Measurements from ENCODE around the gene SLC9A9. TPM values are rescaled to one million over a fixed set of nuclear protein-coding genes. Genes with fewer than 3 reads are reported as not detected.

Gene SLC9A9
- total and polyA plus RNA-seq, 10 donors, result 10.8 to 58.2 (median 44.7) TPM

DNA sequence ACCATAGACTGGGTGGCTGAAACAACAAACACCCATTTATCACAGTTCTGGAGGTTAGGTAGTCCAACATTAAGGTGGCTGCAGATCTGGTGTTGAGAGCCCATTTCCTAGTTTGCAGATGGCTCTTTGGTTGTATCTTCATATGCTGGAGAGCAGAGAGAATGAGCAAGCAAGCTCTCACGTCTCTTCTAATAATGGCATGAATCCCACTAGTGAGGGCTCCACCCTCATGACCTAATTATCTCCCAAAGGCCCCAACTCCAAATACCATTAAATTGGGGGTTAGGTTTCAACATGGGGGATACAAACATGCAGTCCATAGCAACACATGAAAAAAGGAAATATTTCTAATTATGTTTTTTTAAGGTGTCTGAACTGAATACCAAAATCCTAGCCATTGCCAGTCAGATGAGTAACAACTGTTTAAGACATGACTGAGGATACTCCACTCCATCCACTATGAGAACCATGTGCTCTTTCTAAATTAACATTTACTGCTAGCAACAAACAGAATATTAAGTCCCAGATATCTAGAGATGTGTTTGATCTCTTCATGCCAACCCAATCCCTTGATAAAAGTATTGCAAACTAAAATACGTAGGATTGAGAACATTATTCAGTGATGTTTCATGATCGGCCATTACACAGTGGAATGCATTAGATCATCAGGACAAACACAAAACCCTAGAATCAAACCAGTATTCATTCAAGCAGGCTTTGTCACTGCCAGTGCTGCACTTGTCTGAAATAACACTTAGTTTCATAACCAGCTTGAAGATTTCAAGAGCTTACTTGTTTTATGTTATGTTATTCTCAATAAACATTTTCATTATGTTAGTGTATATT is 340.3 kb downstream of the SLC9A9 start:
- WGBS, 5 donors, result 93 to 97% (median 95%) methylated on average over 3 of the region's 3 CpGs
- Histone ChIP-seq H3K4me3 (no peak overlapping the region), H3K4me1 (no peaks in the 10 kb centered on the region), H3K36me3 (no peaks in the 10 kb centered on the region), H3K9me3 (no peaks in the 10 kb centered on the region), H3K27me3 (replicated peaks in 1 of 7) (no peaks in the 10 kb centered on the region), H3K27ac (no peak overlapping the region)
- intact Hi-C loops (cut with DNase I; ENCODE audit: low total_unique reads), result no loop called here
- DNase-seq, result no peak
- TF ChIP-seq POLR2AphosphoS5 (IDR thresholded peaks at IDR 0.05), result no peak
- TF ChIP-seq, protein P1, sequence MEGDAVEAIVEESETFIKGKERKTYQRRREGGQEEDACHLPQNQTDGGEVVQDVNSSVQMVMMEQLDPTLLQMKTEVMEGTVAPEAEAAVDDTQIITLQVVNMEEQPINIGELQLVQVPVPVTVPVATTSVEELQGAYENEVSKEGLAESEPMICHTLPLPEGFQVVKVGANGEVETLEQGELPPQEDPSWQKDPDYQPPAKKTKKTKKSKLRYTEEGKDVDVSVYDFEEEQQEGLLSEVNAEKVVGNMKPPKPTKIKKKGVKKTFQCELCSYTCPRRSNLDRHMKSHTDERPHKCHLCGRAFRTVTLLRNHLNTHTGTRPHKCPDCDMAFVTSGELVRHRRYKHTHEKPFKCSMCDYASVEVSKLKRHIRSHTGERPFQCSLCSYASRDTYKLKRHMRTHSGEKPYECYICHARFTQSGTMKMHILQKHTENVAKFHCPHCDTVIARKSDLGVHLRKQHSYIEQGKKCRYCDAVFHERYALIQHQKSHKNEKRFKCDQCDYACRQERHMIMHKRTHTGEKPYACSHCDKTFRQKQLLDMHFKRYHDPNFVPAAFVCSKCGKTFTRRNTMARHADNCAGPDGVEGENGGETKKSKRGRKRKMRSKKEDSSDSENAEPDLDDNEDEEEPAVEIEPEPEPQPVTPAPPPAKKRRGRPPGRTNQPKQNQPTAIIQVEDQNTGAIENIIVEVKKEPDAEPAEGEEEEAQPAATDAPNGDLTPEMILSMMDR (IDR thresholded peaks at IDR 0.05 in 8 of 11, conservative IDR thresholded peaks at IDR 0.05 in 3 of 11), result no peak

DNA sequence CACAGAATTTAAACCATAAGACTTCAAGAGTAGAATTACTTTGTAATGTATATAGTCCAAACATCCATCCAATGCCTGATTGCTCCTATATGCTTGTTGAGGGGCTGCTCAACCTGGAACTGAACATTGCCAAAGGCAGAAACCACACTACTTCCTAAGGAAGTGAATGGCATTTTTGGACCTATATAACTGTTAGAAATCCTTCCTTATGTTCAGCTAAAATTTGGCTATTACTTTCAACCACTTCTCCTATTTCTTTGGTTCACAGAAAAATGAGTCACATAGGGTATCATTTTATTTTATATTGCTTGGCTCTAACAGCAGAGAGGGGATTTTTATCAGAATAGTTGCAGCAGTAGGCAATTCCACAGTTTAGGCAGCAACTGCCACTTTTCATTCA is 342.1 kb downstream of the SLC9A9 start:
- H3K27ac ChIP-seq, result no peak overlapping the region
- DNase-seq, result no peak

DNA sequence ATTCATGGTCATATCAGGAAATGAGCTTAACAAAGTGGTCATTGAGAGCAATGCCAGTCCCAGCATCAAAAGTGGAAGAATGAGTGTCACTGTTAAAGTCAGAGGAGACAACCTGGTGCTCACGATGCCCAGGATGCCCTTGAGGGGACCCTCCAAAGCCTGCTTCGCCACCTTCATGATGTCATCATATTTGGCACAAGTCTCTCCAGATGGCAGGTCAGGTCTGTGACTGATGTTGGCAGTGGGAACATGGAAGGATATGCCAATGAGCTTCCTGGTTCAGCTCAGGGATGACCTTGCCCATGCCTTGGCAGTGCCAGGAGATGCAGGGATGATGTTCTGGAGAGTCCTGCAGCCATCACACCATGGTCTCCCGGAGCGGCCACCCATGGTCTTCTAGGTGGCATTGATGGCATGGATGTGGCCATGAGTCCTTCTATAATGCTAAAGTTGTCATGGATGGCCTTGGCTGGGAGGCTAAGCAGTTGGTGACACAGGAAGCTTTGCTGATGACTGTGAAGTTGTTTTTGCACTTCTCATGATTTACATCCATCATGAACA is 344.9 kb downstream of the SLC9A9 start:
- WGBS, 5 donors, result 95 to 100% (median 98%) methylated on average over 4 of the region's 4 CpGs
- no peak for DNase-seq
- TF ChIP-seq, protein P1 (IDR thresholded peaks at IDR 0.05 in 8 of 11, conservative IDR thresholded peaks at IDR 0.05 in 3 of 11), result no peak
- TF ChIP-seq POLR2AphosphoS5 (IDR thresholded peaks at IDR 0.05), result no peak
- no peak for TF ChIP-seq POLR2A (IDR thresholded peaks at IDR 0.05)
- no peaks in the 10 kb centered on the region for H3K4me1 ChIP-seq
- intact Hi-C loops (cut with DNase I; ENCODE audit: low total_unique reads), result no loop called here
- H3K27me3 ChIP-seq (replicated peaks in 1 of 7), result no peaks in the 10 kb centered on the region
- no peaks in the 10 kb centered on the region for H3K9me3 ChIP-seq
- no peak overlapping the region for H3K4me3 ChIP-seq
- H3K27ac ChIP-seq, result no peak overlapping the region
- H3K36me3 ChIP-seq, result no peaks in the 10 kb centered on the region

More for the DNA sequence above, 342.1 kb downstream of the SLC9A9 start:
- H3K27me3 ChIP-seq (replicated peaks in 1 of 7), result no peaks in the 10 kb centered on the region
- TF ChIP-seq POLR2AphosphoS5 (IDR thresholded peaks at IDR 0.05) (no peak), POLR2A (IDR thresholded peaks at IDR 0.05) (no peak)
- TF ChIP-seq, protein P1 (IDR thresholded peaks at IDR 0.05 in 8 of 11, conservative IDR thresholded peaks at IDR 0.05 in 3 of 11), result no peak
- intact Hi-C loops (cut with DNase I; ENCODE audit: low total_unique reads), result no loop called here
- H3K9me3 ChIP-seq, result no peaks in the 10 kb centered on the region
- H3K4me3 ChIP-seq, result no peak overlapping the region
- no peaks in the 10 kb centered on the region for H3K36me3 ChIP-seq
- no peaks in the 10 kb centered on the region for H3K4me1 ChIP-seq

DNA sequence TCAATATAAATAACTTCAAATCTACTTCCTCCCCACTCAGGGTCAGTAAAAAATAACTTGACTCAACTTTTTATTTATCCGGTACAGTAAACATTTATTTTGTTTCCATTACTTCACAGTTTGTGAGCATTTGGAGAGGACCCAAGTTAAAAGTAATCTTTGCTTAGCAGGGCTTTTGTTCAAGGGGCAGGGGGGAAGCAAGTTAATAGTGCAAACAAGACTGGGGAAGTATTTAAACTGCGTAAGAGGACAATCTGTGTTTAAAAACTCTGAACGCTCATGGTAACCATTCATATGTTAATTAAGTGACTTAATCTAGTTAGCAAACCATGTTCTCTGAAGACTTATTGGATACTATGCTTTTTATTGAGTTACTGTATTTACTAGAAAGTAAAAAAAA is 346.2 kb downstream of the SLC9A9 start:
- 83 to 86% (median 85%) methylated on average over 3 of the region's 3 CpGs for WGBS, 5 donors
- Histone ChIP-seq H3K9me3 (no peaks in the 10 kb centered on the region), H3K4me3 (no peak overlapping the region), H3K27me3 (replicated peaks in 1 of 7) (no peaks in the 10 kb centered on the region), H3K4me1 (no peaks in the 10 kb centered on the region), H3K27ac (no peak overlapping the region), H3K36me3 (no peaks in the 10 kb centered on the region)
- intact Hi-C loops (cut with DNase I; ENCODE audit: low total_unique reads), result no loop called here
- TF ChIP-seq, protein P1 (IDR thresholded peaks at IDR 0.05 in 8 of 11, conservative IDR thresholded peaks at IDR 0.05 in 3 of 11), result no peak
- TF ChIP-seq POLR2A (IDR thresholded peaks at IDR 0.05) (no peak), POLR2AphosphoS5 (IDR thresholded peaks at IDR 0.05) (no peak)
- no peak for DNase-seq
